ENCODE data around the gene DDX10. TPM values are rescaled to one million over a fixed set of nuclear protein-coding genes. Genes with fewer than 3 reads are reported as not detected.

DDX10 gene
- polyA plus RNA-seq, 1 of the 3 experiments (the other 2 are of a cell fraction) = 35.8 TPM

GRCh38 chr11:108824545-108824944, 159.7 kb downstream of the DDX10 start:
- H3K9ac ChIP-seq = no peak overlapping the region
- peak overlapping the region in 1 of 2 experiments; percentile 62; a peak in 1 of 4 replicates for H3K27ac ChIP-seq (ENCODE audit: low read depth in 2 of 2, low read length in 1 of 2)
- CTCF ChIA-PET = no interaction called here
- H3K4me1 ChIP-seq (ENCODE audit: control insufficient read depth in 1 of 2, insufficient read depth in 2 of 2, low read depth in 1 of 2, low read length in 1 of 2) = peaks cover 0 to 13% of the 10 kb centered on the region in 2 experiments; a peak in 3 of 4 replicates
- no peaks in the 10 kb centered on the region for H3F3A ChIP-seq (replicated peaks; ENCODE audit: insufficient read depth)
- H3K9me3 ChIP-seq = no peaks in the 10 kb centered on the region
- no peaks in the 10 kb centered on the region for H3K36me3 ChIP-seq (replicated peaks in 1 of 2; ENCODE audit: control insufficient read depth in 1 of 2, insufficient read depth in 2 of 2, low read length in 1 of 2)
- WGBS (ENCODE audit: low lambda C conversion rate) = 42% methylated on average over 3 of the region's 3 CpGs
- H3K79me2 ChIP-seq (ENCODE audit: insufficient read depth) = peaks cover 4% of the 10 kb centered on the region; the same call in 1 of the 2 replicates
- no peaks in the 10 kb centered on the region for H4K20me1 ChIP-seq (ENCODE audit: insufficient read depth)
- H3K9me2 ChIP-seq = no peaks in the 10 kb centered on the region
- TF ChIP-seq TCF12 (IDR thresholded peaks at IDR 0.05) (peak; percentile 60), EP300 (IDR thresholded peaks at IDR 0.05; ENCODE audit: borderline replicate concordance in 1 of 2, low read depth in 1 of 2, low read length in 1 of 2) (peak in 1 of 2 experiments; percentile 10; a peak in 1 of 4 replicates), SMC3 (IDR thresholded peaks at IDR 0.05; ENCODE audit: low read depth, low read length) (no peak)
- H2AFZ ChIP-seq (ENCODE audit: low read depth) = no peak overlapping the region
- POLR2A ChIA-PET = no interaction called here
- H3K27me3 ChIP-seq (ENCODE audit: insufficient read depth) = no peaks in the 10 kb centered on the region
- no peak for DNase-seq
- no peak overlapping the region for H3K4me3 ChIP-seq (ENCODE audit: low read depth in 2 of 2, low read length in 1 of 2)
- 0 out of 2 replicates have a peak overlapping the region, but pooled peaks have one; percentile 22 for H3K4me2 ChIP-seq

DNA sequence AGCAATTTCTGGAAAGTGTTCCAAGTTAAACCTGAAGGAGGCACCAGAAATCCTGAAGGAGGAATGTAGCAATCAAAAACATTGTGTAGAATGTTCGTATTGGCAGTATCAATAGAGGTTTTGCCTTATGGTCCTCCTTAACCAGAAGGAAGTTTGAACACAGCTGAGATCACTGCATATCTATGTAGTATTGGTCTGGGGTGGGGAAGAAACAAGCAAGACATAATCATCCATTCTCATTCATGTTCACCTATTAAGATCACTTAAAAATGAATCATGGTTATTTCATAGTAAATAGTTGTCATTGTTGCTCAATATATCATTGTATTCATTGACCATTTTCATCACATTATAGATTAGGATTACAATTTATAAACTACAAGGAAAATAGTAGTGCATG, 160.5 kb downstream of the DDX10 start:
- CTCF ChIA-PET = no interaction called here
- Histone ChIP-seq H3K27me3 (ENCODE audit: insufficient read depth) (no peaks in the 10 kb centered on the region), H3K27ac (ENCODE audit: low read depth in 2 of 2, low read length in 1 of 2) (peak overlapping the region in 1 of 2 experiments; percentile 62; a peak in 1 of 4 replicates), H3K4me1 (ENCODE audit: control insufficient read depth in 1 of 2, insufficient read depth in 2 of 2, low read depth in 1 of 2, low read length in 1 of 2) (peaks cover 0 to 13% of the 10 kb centered on the region in 2 experiments; a peak in 3 of 4 replicates), H3K9me3 (no peaks in the 10 kb centered on the region), H3F3A (replicated peaks; ENCODE audit: insufficient read depth) (no peaks in the 10 kb centered on the region), H2AFZ (ENCODE audit: low read depth) (no peak overlapping the region), H3K36me3 (replicated peaks in 1 of 2; ENCODE audit: control insufficient read depth in 1 of 2, insufficient read depth in 2 of 2, low read length in 1 of 2) (no peaks in the 10 kb centered on the region), H4K20me1 (ENCODE audit: insufficient read depth) (no peaks in the 10 kb centered on the region), H3K4me3 (ENCODE audit: low read depth in 2 of 2, low read length in 1 of 2) (no peak overlapping the region), H3K4me2 (no peak overlapping the region), H3K9me2 (no peaks in the 10 kb centered on the region), H3K9ac (no peak overlapping the region), H3K79me2 (ENCODE audit: insufficient read depth) (peaks cover 11% of the 10 kb centered on the region; the same call in 1 of the 2 replicates)
- WGBS (ENCODE audit: low lambda C conversion rate) = 92% methylated on average over 1 of the region's 1 CpG
- TF ChIP-seq ZBTB33 (IDR thresholded peaks at IDR 0.05; ENCODE audit: borderline replicate concordance, low read depth) = no peak
- TF ChIP-seq MEF2A (IDR thresholded peaks at IDR 0.05; ENCODE audit: borderline replicate concordance, low read depth) = no peak
- TF ChIP-seq FOXJ3 (CRISPR knock-in tag; IDR thresholded peaks at IDR 0.05) = no peak
- TF ChIP-seq FOSL2 (IDR thresholded peaks at IDR 0.05; ENCODE audit: borderline replicate concordance, low read depth) = no peak
- no peak for TF ChIP-seq RCOR1 (IDR thresholded peaks at IDR 0.05; ENCODE audit: low read length)
- TF ChIP-seq, protein P1, sequence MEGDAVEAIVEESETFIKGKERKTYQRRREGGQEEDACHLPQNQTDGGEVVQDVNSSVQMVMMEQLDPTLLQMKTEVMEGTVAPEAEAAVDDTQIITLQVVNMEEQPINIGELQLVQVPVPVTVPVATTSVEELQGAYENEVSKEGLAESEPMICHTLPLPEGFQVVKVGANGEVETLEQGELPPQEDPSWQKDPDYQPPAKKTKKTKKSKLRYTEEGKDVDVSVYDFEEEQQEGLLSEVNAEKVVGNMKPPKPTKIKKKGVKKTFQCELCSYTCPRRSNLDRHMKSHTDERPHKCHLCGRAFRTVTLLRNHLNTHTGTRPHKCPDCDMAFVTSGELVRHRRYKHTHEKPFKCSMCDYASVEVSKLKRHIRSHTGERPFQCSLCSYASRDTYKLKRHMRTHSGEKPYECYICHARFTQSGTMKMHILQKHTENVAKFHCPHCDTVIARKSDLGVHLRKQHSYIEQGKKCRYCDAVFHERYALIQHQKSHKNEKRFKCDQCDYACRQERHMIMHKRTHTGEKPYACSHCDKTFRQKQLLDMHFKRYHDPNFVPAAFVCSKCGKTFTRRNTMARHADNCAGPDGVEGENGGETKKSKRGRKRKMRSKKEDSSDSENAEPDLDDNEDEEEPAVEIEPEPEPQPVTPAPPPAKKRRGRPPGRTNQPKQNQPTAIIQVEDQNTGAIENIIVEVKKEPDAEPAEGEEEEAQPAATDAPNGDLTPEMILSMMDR (IDR thresholded peaks at IDR 0.05) = no peak
- no peak for DNase-seq
- POLR2A ChIA-PET = no interaction called here

Data from SK-N-SH (cell line).